ENCODE measurements around the gene PEPD. TPM values are rescaled to one million over a fixed set of nuclear protein-coding genes. Genes with fewer than 3 reads are reported as not detected.

PEPD gene
- total RNA-seq, 1 experiment from 2014 or later, result 14.2 TPM

- H3K4me3 ChIP-seq (ENCODE audit: low read length), result no peak overlapping the region
- H3K79me2 ChIP-seq (ENCODE audit: low read length), result no peaks in the 10 kb centered on the region
- H3K4me1 ChIP-seq (ENCODE audit: low read length), result no peaks in the 10 kb centered on the region
- no peak overlapping the region for H3K27ac ChIP-seq (ENCODE audit: low read length)
- peaks cover 7% of the 10 kb centered on the region for H3K9me3 ChIP-seq (ENCODE audit: low read length)
- no peaks in the 10 kb centered on the region for H3K9me2 ChIP-seq (replicated peaks; ENCODE audit: insufficient read depth, low read length)
- H3K4me2 ChIP-seq (ENCODE audit: low read depth, low read length, poor library complexity, severe bottlenecking), result no peak overlapping the region
- H2AFZ ChIP-seq (ENCODE audit: low read length), result no peak overlapping the region
- H3K9ac ChIP-seq (ENCODE audit: low read length), result no peak overlapping the region
- DNase-seq, result no peak
- H4K20me1 ChIP-seq (ENCODE audit: insufficient read depth, low read depth, low read length), result no peaks in the 10 kb centered on the region
- no peaks in the 10 kb centered on the region for H3K36me3 ChIP-seq (ENCODE audit: insufficient read depth, low read length)
- H3K27me3 ChIP-seq (ENCODE audit: low read length), result no peaks in the 10 kb centered on the region
These were observed 18.6 kb downstream of the PEPD start for GRCh38 chr19:33503030-33503429.

DNA sequence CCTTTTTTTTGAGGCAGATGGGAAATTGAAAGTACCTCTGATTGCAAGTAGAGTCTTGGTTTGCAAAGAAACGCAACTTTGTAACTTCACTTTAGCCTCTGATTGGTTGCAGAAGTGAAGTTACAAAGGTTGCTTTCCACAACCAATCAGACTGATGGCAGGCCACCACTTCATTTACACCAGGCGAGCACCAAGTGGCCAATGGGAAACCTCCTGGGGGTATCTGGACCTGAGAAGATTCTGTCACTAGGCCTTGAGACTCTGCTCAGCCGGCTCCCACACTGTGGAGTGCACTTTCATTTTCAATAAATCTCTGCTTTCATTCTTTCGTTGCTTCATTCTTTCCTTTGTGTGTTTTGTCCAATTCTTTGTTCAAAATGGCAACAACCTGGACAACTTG lies 19.1 kb downstream of the PEPD start:
- H3K9me3 ChIP-seq (ENCODE audit: low read length), result peaks cover 7% of the 10 kb centered on the region

DNA sequence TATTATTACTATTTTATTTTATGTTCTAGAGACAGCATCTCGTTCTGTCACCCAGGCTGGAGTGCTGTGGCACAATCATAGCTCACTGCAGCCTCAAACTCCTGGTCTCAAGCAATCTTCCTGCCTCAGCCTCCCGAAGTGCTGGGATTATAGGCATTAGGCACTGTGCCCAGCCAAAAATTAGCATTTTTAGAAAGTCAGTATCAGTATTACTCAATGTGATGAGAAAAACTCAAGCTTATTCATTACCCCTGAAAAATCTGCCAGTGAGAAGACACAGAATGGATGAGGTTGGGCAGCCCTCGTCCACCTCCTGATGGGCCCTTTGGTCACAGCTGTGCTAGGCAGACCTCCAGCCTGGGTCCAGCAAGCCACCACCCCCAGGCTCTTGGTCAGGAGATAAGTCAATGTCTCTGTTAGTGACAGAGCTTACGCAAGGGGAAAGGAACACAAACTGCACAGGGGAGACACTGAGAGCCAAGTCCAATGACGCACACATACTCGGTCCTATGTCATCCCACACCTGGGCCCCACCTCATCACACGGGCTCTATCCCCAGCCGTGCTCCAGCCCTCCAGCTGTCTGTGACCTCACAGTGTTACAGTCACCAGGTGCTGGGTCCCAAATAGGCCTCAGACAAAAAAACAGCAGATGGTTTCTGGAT lies 19.8 kb downstream of the PEPD start:
- no peaks in the 10 kb centered on the region for H4K20me1 ChIP-seq (ENCODE audit: insufficient read depth, low read depth, low read length)
- H3K4me2 ChIP-seq (ENCODE audit: low read depth, low read length, poor library complexity, severe bottlenecking), result no peak overlapping the region
- H3K4me1 ChIP-seq (ENCODE audit: low read length), result no peaks in the 10 kb centered on the region
- H3K36me3 ChIP-seq (ENCODE audit: insufficient read depth, low read length), result no peaks in the 10 kb centered on the region
- no peak overlapping the region for H2AFZ ChIP-seq (ENCODE audit: low read length)
- H3K9me3 ChIP-seq (ENCODE audit: low read length), result peaks cover 7% of the 10 kb centered on the region
- H3K4me3 ChIP-seq (ENCODE audit: low read length), result no peak overlapping the region
- no peaks in the 10 kb centered on the region for H3K27me3 ChIP-seq (ENCODE audit: low read length)
- H3K9ac ChIP-seq (ENCODE audit: low read length), result no peak overlapping the region
- H3K9me2 ChIP-seq (replicated peaks; ENCODE audit: insufficient read depth, low read length), result no peaks in the 10 kb centered on the region
- DNase-seq, result no peak
- no peak overlapping the region for H3K27ac ChIP-seq (ENCODE audit: low read length)
- no peaks in the 10 kb centered on the region for H3K79me2 ChIP-seq (ENCODE audit: low read length)

More for the DNA sequence above, 19.1 kb downstream of the PEPD start:
- Histone ChIP-seq H4K20me1 (ENCODE audit: insufficient read depth, low read depth, low read length) (no peaks in the 10 kb centered on the region), H3K4me3 (ENCODE audit: low read length) (no peak overlapping the region), H3K27ac (ENCODE audit: low read length) (no peak overlapping the region), H3K79me2 (ENCODE audit: low read length) (no peaks in the 10 kb centered on the region), H3K27me3 (ENCODE audit: low read length) (no peaks in the 10 kb centered on the region), H3K4me2 (ENCODE audit: low read depth, low read length, poor library complexity, severe bottlenecking) (no peak overlapping the region), H3K4me1 (ENCODE audit: low read length) (no peaks in the 10 kb centered on the region), H3K9ac (ENCODE audit: low read length) (no peak overlapping the region), H3K36me3 (ENCODE audit: insufficient read depth, low read length) (no peaks in the 10 kb centered on the region), H2AFZ (ENCODE audit: low read length) (no peak overlapping the region), H3K9me2 (replicated peaks; ENCODE audit: insufficient read depth, low read length) (no peaks in the 10 kb centered on the region)
- no peak for DNase-seq

GRCh38 chr19:33500991-33501390 lies 20.6 kb downstream of the PEPD start:
- Histone ChIP-seq H3K4me2 (ENCODE audit: low read depth, low read length, poor library complexity, severe bottlenecking) (no peak overlapping the region), H3K79me2 (ENCODE audit: low read length) (no peaks in the 10 kb centered on the region), H3K4me1 (ENCODE audit: low read length) (no peaks in the 10 kb centered on the region), H3K9ac (ENCODE audit: low read length) (no peak overlapping the region), H4K20me1 (ENCODE audit: insufficient read depth, low read depth, low read length) (no peaks in the 10 kb centered on the region), H2AFZ (ENCODE audit: low read length) (no peak overlapping the region), H3K27me3 (ENCODE audit: low read length) (no peaks in the 10 kb centered on the region), H3K36me3 (ENCODE audit: insufficient read depth, low read length) (no peaks in the 10 kb centered on the region), H3K27ac (ENCODE audit: low read length) (no peak overlapping the region), H3K9me2 (replicated peaks; ENCODE audit: insufficient read depth, low read length) (no peaks in the 10 kb centered on the region), H3K9me3 (ENCODE audit: low read length) (peaks cover 2% of the 10 kb centered on the region; the same call in 1 of the 2 replicates), H3K4me3 (ENCODE audit: low read length) (no peak overlapping the region)
- DNase-seq, result no peak

GRCh38 chr19:33500586-33500985 lies 21.0 kb downstream of the PEPD start:
- Histone ChIP-seq H3K27ac (ENCODE audit: low read length) (no peak overlapping the region), H3K27me3 (ENCODE audit: low read length) (no peaks in the 10 kb centered on the region), H2AFZ (ENCODE audit: low read length) (no peak overlapping the region), H3K79me2 (ENCODE audit: low read length) (no peaks in the 10 kb centered on the region), H3K4me1 (ENCODE audit: low read length) (no peaks in the 10 kb centered on the region), H3K4me2 (ENCODE audit: low read depth, low read length, poor library complexity, severe bottlenecking) (no peak overlapping the region), H3K9me2 (replicated peaks; ENCODE audit: insufficient read depth, low read length) (no peaks in the 10 kb centered on the region), H3K4me3 (ENCODE audit: low read length) (no peak overlapping the region), H3K9ac (ENCODE audit: low read length) (no peak overlapping the region), H3K36me3 (ENCODE audit: insufficient read depth, low read length) (no peaks in the 10 kb centered on the region), H3K9me3 (ENCODE audit: low read length) (no peaks in the 10 kb centered on the region), H4K20me1 (ENCODE audit: insufficient read depth, low read depth, low read length) (no peaks in the 10 kb centered on the region)
- no peak for DNase-seq

GRCh38 chr19:33499671-33500506 lies 21.7 kb downstream of the PEPD start:
- no peaks in the 10 kb centered on the region for H3K79me2 ChIP-seq (ENCODE audit: low read length)
- no peaks in the 10 kb centered on the region for H4K20me1 ChIP-seq (ENCODE audit: insufficient read depth, low read depth, low read length)

GRCh38 chr19:33499248-33499647 lies 22.3 kb downstream of the PEPD start:
- no peaks in the 10 kb centered on the region for H3K4me1 ChIP-seq (ENCODE audit: low read length)
- H3K4me3 ChIP-seq (ENCODE audit: low read length), result no peak overlapping the region
- H3K79me2 ChIP-seq (ENCODE audit: low read length), result no peaks in the 10 kb centered on the region
- no peaks in the 10 kb centered on the region for H3K36me3 ChIP-seq (ENCODE audit: insufficient read depth, low read length)
- no peaks in the 10 kb centered on the region for H3K9me2 ChIP-seq (replicated peaks; ENCODE audit: insufficient read depth, low read length)
- H2AFZ ChIP-seq (ENCODE audit: low read length), result no peak overlapping the region
- H3K4me2 ChIP-seq (ENCODE audit: low read depth, low read length, poor library complexity, severe bottlenecking), result no peak overlapping the region
- H4K20me1 ChIP-seq (ENCODE audit: insufficient read depth, low read depth, low read length), result no peaks in the 10 kb centered on the region
- no peak for DNase-seq
- no peak overlapping the region for H3K9ac ChIP-seq (ENCODE audit: low read length)
- no peak overlapping the region for H3K27ac ChIP-seq (ENCODE audit: low read length)
- H3K27me3 ChIP-seq (ENCODE audit: low read length), result no peaks in the 10 kb centered on the region
- no peaks in the 10 kb centered on the region for H3K9me3 ChIP-seq (ENCODE audit: low read length)

More at GRCh38 chr19:33499671-33500506, 21.7 kb downstream of the PEPD start:
- Histone ChIP-seq H3K9me2 (replicated peaks; ENCODE audit: insufficient read depth, low read length) (no peaks in the 10 kb centered on the region), H3K9me3 (ENCODE audit: low read length) (no peaks in the 10 kb centered on the region), H3K27ac (ENCODE audit: low read length) (no peak overlapping the region), H2AFZ (ENCODE audit: low read length) (no peak overlapping the region), H3K4me1 (ENCODE audit: low read length) (no peaks in the 10 kb centered on the region), H3K4me3 (ENCODE audit: low read length) (no peak overlapping the region), H3K9ac (ENCODE audit: low read length) (no peak overlapping the region), H3K27me3 (ENCODE audit: low read length) (no peaks in the 10 kb centered on the region), H3K36me3 (ENCODE audit: insufficient read depth, low read length) (no peaks in the 10 kb centered on the region), H3K4me2 (ENCODE audit: low read depth, low read length, poor library complexity, severe bottlenecking) (no peak overlapping the region)
- no peak for DNase-seq

DNA sequence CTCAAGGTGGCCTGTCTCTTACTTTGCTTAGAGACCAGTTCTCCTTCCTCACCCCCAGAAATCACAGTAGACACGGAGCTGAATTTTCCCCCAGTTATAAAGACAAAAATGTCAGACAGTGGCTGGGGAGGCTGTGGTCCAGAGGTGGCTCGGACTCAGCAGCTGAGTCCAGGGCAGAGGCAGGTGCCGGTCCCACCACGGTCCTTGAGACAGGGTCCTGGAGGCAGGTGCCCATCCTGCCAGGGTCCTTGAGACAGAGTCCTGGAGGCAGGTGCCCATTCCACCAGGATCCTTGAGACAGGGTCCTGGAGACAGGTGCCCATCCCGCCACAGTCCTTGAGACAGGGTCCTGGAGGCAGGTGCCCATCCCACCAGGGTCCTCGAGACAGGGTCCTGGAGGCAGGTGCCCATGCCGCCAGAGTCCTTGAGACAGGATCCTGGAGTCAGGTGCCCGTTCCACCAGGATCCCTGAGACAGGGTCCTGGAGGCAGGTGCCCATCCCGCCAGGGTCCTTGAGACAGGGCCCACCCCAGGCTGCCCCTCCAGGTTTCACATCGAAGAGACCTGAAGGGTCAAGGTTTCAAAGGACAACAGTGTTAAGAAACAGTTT lies 23.1 kb downstream of the PEPD start:
- H3K27ac ChIP-seq (ENCODE audit: low read length), result no peak overlapping the region
- H3K9ac ChIP-seq (ENCODE audit: low read length), result no peak overlapping the region
- H3K27me3 ChIP-seq (ENCODE audit: low read length), result no peaks in the 10 kb centered on the region
- DNase-seq, result no peak
- no peaks in the 10 kb centered on the region for H3K79me2 ChIP-seq (ENCODE audit: low read length)
- no peaks in the 10 kb centered on the region for H3K9me2 ChIP-seq (replicated peaks; ENCODE audit: insufficient read depth, low read length)
- no peak overlapping the region for H2AFZ ChIP-seq (ENCODE audit: low read length)
- H3K9me3 ChIP-seq (ENCODE audit: low read length), result no peaks in the 10 kb centered on the region
- H3K4me3 ChIP-seq (ENCODE audit: low read length), result no peak overlapping the region
- H3K36me3 ChIP-seq (ENCODE audit: insufficient read depth, low read length), result no peaks in the 10 kb centered on the region
- no peaks in the 10 kb centered on the region for H3K4me1 ChIP-seq (ENCODE audit: low read length)
- H3K4me2 ChIP-seq (ENCODE audit: low read depth, low read length, poor library complexity, severe bottlenecking), result no peak overlapping the region
- H4K20me1 ChIP-seq (ENCODE audit: insufficient read depth, low read depth, low read length), result no peaks in the 10 kb centered on the region

Data from Karpas-422 (cell line).